GM19438 (cell line): ENCODE data around the gene POLD3.

Source experiments
- ATAC-seq: cut with Tn5 transposase; IDR thresholded peaks from one replicate; pipeline ENCODE4 v1.9.1; 2021; ENCODE audit warnings: low read depth; ENCODE audit not compliant: unreplicated experiment

The POLD3 gene

GRCh38 chr11:74686792-74687191 lies 94.4 kb downstream of the POLD3 start:
- ATAC-seq = no peak

DNA sequence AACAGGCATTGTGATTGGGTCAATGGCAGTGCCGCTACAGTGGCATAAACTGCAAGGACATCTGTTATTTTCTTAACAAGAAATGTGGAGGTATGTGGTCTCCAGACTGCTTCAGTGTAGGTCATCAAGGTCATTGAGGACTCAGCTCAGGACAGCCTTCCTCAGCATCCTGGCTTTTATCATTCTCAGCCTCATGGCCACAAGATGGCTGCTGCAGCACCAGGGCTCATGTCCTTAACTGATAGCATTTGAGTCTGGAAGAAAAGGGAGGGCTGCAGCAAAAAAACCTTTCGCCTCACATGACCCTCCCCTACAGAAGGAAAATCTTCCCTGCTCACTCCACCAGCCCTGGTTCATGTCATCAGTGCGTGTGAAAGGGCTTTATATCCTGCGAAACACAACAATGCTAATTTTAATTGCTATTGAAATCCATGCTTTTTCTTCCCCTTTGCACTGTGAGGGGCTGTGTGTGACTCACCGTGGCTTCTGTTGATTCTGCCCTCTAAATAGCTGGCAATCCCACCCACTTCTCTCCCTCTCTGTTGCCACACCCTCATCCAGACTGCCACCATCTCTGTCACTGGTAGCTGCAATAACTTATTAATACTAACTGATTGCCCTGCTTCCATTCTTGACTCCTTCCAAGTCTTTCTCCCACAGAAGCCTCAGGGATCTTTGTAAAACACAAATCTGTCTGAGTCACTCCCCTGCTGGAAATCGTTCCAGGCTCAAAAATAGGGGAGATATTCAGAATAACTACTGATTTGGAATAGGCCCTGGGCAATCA lies 95.0 kb downstream of the POLD3 start:
- no peak for ATAC-seq

GRCh38 chr11:74689666-74690065 lies 97.3 kb downstream of the POLD3 start:
- no peak for ATAC-seq

- no peak for ATAC-seq
These were observed 99.4 kb downstream of the POLD3 start for GRCh38 chr11:74691755-74692154.
